HG02798 (cell line): ENCODE data around the gene CCNYL1.
"Not testable (repeated sequence)": the region's sequence is repeated elsewhere in the genome, so short reads cannot be mapped to it uniquely, and the experiment has no call there.

Experiments
- ATAC-seq: cut with Tn5 transposase; IDR thresholded peaks from one replicate; pipeline ENCODE4 v1.9.1; 2021; ENCODE audit warnings: mild to moderate bottlenecking; ENCODE audit not compliant: unreplicated experiment, poor library complexity

Gene CCNYL1

GRCh38 chr2:207696911-207697310 lies 14.5 kb upstream of the CCNYL1 start:
- not testable (repeated sequence) for ATAC-seq

DNA sequence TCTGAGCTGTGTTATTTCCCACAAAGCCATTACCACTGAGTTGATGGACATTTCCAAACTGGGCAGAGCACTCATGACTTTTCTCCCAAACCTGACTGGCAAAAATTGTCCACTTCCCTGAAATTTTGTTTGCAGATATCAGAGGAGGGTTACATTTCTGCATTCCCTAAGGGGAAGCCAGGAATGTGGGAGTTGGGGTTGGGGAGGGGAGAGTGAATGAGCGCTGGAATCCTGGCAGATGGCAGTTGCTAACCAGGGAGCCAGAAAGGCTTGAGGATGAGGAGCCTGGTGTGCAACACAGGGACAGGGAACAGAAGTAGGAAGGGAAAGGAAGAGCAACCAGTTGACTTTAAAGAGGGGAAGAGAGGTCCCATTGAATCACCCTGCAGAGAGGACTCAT lies 14.0 kb upstream of the CCNYL1 start:
- no peak for ATAC-seq

DNA sequence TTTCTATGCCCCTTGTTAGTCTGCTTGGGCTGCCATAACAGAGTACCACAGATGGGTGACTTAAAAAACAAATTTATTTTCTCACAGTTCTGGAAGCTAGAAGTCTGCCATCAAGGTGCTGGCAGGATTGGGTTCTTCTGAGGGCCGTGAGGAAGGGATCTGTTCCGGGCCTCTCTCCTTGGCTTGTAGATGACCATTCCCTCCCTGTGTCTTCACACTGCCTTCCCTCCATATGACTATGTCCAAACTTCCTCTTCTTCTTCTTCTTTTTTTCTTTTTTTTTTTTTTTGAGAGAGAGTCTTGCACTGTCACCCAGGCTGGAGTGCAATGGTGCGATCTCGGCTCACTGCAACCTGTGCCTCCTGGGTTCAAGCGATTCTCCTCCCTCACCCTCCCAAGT lies 13.1 kb upstream of the CCNYL1 start:
- ATAC-seq = no peak

DNA sequence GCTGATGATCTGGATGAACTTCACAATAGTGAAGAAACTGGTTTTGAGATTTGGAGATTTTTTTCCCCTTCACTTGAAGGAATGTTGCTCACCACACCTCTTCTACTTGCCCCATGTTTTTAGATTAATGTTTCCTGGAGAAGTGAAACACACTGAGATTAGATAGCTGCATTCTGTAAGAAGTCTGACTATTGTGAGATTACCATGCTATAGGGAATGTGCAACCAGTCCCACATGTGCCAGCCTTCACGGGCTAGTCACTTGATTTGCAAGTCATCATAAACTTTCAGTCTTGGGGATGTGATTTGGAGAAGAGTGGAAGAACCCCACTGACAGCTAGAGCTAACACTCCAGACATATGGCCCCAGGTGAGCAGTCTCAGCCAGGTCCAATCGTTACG lies 7.4 kb upstream of the CCNYL1 start:
- no peak for ATAC-seq

GRCh38 chr2:207704671-207705070 lies 6.8 kb upstream of the CCNYL1 start:
- no peak for ATAC-seq

GRCh38 chr2:207706936-207707860 lies 4.2 kb upstream of the CCNYL1 start:
- no peak for ATAC-seq

- peak; percentile 18 for ATAC-seq
Observed at GRCh38 chr2:207711750-207712530, 500 bp downstream of the CCNYL1 start.

DNA sequence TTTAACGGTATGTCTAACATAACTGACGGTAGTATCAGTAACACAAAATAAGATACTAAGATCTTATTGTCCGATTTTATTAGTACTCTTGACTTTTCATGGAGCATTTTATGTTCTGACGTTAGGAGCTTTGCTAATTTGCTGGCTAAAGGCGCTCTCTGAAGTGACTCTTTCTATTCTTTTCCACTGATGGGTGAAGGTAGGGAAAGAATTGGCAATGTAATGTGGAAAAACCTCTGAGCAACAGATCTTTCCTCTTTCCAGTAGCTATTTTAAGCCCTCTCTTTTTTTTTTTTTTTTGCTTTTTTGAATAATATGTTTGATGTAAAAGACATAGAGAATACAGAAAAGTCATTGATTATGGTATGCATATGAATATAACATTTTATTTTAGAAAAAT lies 4.6 kb downstream of the CCNYL1 start:
- ATAC-seq = no peak

GRCh38 chr2:207718521-207718920 lies 7.1 kb downstream of the CCNYL1 start:
- ATAC-seq = no peak

DNA sequence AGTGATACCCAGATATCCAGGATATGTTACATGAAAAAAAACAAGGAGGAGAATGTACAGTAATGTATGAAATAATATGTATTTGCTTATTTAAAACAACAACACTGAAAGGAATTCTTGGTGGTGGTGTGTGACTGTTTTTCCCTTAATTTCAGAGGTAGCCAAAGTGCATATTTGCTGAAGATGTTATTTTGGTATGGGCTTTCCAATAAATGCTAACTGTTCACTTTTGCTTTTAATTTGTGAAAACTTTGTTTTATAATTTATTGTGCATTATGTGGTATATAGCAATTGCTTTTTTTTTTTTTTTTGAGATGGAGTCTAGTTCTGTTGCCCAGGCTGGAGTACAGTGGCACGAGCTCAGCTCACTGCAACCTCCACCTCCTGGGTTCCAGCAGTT lies 7.6 kb downstream of the CCNYL1 start:
- ATAC-seq = no peak

GRCh38 chr2:207719655-207720054 lies 8.2 kb downstream of the CCNYL1 start:
- not testable (repeated sequence) for ATAC-seq

- no peak for ATAC-seq
Observed at GRCh38 chr2:207720517-207721187, 9.2 kb downstream of the CCNYL1 start.

DNA sequence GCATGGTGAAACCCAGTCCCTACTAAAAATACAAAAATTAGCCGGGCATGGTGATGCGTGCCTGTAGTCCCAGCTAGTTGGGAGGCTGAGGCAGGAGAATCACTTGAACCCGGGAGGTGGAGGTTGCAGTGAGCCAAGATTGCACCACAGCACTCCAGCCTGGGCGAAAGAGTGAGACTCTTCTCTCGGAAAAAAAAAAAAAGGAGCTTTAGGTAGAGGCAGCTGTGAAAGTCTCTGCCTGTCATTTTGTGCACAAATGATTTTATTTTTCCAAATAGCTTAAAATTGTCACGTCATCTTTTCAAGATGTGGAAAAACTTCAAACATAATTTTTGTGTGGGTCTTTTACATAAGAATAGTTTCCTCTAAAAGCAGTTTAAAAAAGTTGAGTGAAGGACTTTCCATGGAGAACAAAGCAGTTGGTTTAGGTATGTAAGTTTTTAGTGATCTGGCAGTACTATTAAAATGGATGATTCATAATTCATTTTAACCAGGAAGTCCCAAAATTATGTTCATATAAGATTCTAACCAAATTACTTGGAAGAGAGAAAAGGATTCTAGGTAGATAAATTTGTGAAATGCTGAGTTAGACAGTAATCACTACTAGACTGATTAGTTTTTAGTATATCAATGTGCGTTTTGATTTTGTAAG lies 11.5 kb downstream of the CCNYL1 start:
- no peak for ATAC-seq

DNA sequence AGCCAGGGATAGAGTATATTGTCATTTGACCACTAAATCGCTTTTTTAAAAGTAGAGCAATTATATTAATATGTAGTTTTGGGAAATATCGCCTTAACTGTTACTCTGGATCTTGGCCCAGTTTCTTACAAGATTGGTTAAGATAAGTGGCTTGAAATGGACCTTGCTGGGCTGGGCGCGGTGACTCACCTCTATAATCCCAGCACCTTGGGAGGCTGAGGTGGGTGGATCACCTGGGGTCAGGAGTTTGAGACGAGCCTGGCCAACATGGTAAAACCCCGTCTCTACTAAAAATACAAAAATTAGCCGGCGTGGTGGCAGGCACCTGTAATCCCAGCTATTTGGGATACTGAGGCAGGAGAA lies 12.0 kb downstream of the CCNYL1 start:
- not testable (repeated sequence) for ATAC-seq

- ATAC-seq = peak; percentile 57
Observed at GRCh38 chr2:207724113-207724512, 12.7 kb downstream of the CCNYL1 start.

- no peak for ATAC-seq
Observed at GRCh38 chr2:207725873-207726578, 14.6 kb downstream of the CCNYL1 start.

DNA sequence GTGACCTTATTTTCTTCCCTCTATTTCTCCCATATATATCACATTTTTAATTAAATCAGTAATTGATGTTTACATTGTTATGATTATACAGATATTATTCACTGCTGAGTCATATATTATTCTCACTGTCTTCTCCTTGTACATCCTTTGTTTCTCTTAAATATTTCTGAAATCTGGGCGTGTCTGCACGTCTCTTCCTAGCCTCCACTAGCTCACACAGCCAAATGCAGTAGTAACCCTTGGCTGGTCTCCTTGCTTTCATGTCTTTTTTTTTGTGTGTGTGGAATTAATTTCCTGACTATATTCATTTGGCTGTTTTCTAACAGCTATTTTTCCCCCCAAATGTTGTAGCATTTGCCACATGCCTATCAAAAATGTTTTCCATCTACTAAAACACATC lies 15.8 kb downstream of the CCNYL1 start:
- ATAC-seq = no peak

DNA sequence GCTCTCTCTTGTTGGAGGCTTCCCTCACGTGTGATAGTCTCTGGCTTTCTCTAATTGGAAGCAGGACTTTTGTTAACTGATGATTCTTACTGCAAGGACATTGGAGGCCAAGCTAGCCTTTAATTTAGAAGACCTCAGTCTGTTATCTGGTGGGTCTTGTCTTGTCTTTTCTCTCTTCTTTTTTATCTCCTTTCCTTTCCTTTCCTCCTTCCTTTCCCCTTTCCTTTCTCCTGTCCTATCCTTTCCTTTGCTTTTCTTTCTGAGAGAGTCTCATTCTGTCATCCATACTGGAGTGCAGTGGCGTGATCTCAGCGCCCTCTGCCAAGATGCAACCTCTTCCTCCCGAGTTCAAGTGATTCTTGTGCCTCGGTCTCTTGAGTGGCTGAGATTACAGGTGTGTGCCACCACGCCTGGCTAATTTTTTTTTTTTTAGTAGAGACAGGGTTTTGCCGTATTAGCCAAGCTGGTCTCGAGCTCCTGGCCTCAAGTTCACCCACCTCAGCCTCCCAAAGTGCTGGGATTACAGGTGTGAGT lies 18.1 kb downstream of the CCNYL1 start:
- ATAC-seq = no peak

GRCh38 chr2:207731138-207731537 lies 19.7 kb downstream of the CCNYL1 start:
- no peak for ATAC-seq
